GM12872 (cell line): ENCODE data around the gene GJB3.

Source experiments
- CTCF ChIP-seq: IDR thresholded peaks from 3 replicates; pipeline ENCODE4 v1.5.1; 2011; ENCODE audit warnings: low read depth, mild to moderate bottlenecking, low read length, moderate library complexity; ENCODE audit not compliant: insufficient read depth

GJB3 gene

GRCh38 chr1:34806396-34806795 lies 25.4 kb downstream of the GJB3 start:
- TF ChIP-seq CTCF, result no peak

GRCh38 chr1:34808051-34808810 lies 27.2 kb downstream of the GJB3 start:
- TF ChIP-seq CTCF, result no peak

- no peak for TF ChIP-seq CTCF
These were observed 35.3 kb downstream of the GJB3 start for GRCh38 chr1:34816332-34816731.

DNA sequence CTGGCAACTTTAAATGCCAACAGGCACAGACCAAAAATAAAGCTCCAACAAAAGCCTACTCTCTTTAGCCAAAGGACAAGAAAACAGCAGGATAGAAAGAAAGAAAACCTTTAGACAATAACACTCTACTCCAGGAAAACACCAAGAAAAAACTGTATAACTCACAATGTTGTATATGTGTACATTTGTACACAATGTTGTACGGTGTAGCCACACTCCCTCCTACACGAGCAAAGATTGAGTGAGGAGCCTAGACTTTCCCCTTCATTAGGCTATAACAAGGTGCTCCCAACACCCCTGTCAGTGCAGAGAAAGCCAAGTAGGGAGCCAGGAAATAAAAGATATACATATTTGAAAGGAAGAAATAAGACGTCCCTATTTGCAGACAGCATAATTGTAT lies 35.8 kb downstream of the GJB3 start:
- TF ChIP-seq CTCF, result no peak

DNA sequence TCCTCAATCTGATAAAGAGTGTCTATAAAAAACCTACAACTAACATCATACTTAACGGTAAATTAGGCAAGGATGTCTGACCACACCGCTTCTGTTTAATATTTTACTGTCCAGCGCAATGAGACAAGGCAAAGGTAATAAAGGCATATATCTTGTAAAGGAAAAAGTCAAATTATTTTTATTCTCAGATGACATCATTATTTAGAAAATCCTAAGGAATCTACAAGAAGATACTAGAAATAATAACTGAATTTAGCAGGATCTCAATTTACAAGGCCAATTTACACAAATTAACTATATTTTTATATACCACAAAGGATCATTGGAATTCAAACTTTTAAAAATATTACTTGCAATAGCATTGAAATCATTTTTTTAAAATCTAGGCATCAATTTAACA lies 41.2 kb downstream of the GJB3 start:
- TF ChIP-seq CTCF, result no peak

DNA sequence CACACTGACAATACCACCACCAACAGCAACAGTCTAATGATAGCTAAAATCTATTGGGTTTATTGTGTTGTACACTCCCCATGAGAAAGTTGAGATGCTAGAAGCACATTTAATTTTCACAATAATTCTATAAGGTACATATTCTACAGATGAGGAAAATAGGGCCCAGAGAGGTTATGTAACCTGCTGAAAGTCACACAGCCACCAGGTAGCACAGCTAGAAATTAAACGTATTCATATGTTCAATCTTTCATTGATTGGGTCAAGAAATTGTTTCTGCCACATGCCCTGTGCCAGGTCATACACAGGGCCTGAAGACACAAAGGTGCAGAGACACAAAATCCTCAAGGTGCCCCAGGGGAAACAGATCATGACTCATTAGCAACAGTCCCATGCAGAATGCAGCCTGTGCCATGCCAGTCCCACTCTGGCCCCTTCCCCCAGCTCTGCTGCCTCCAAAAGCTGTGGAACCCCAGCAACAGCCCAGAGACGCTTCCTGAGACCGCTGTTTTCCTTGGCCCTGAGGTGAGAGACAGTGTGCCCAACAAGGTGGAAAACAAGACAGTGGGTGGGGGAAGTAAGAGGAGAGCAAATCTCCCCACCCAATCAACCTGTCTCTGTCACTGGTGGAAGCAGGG lies 43.9 kb downstream of the GJB3 start:
- TF ChIP-seq CTCF, result no peak

GRCh38 chr1:34825455-34826091 lies 44.6 kb downstream of the GJB3 start:
- TF ChIP-seq CTCF, result no peak
